IMR-90 (cell line): ENCODE results near the gene ABHD2. TPM values are rescaled to one million over a fixed set of nuclear protein-coding genes. Genes with fewer than 3 reads are reported as not detected.

Source experiments
- ATAC-seq: fragments of 200-7000 bp; cut with Tn5 transposase; 2 replicates; pipeline ENCODE4 v1.9.1; 2020; ENCODE audit warnings: low read depth, mild to moderate bottlenecking, moderate library complexity
- BruUV-seq: library from RNA; stranded (reverse); fragments of 400-500 nt; replicated peaks from 2 replicates; lab custom pipeline; 2021; lab: Mats Ljungman, UMichigan
- CTCF ChIA-PET: fragments of 300-600 bp; formaldehyde crosslinking; extraction: SDS; loops from one replicate; lab custom pipeline; 2021; ENCODE audit warnings: antibody characterized with exemption; lab: Yijun Ruan, JAX
- POLR2A ChIA-PET: fragments of 300-600 bp; sonication (Branson Sonifier 250); formaldehyde crosslinking; loops from one replicate; lab custom pipeline; 2022; ENCODE audit warnings: antibody characterized with exemption; ENCODE audit not compliant: unreplicated experiment; lab: Charles Lee
- DNase-seq: peaks from one replicate; pipeline ENCODE4 v3.0.0; 2013
- H2AFZ ChIP-seq: replicated peaks from 2 replicates; pipeline ENCODE3; 2013; ENCODE audit warnings: low read length, mild to moderate bottlenecking; ENCODE audit not compliant: poor library complexity
- H2AK5ac ChIP-seq: 2 replicates; pipeline ENCODE4 v1.6.1; 2013; ENCODE audit warnings: low read depth, low read length, inconsistent platforms
- H2AK9ac ChIP-seq: replicated peaks from 2 replicates; pipeline ENCODE3; 2013; ENCODE audit warnings: mild to moderate bottlenecking, low read depth, low read length, moderate library complexity; ENCODE audit not compliant: poor library complexity
- H2BK120ac ChIP-seq: 2 replicates; pipeline ENCODE4 v1.6.1; 2013; ENCODE audit warnings: low read depth, low read length, inconsistent platforms
- H2BK15ac ChIP-seq: 3 replicates; pipeline ENCODE4 v1.6.1; 2013; ENCODE audit warnings: low read depth, low read length, inconsistent platforms
- H2BK20ac ChIP-seq: 2 replicates; pipeline ENCODE4 v1.6.1; 2013; ENCODE audit warnings: low read depth, mild to moderate bottlenecking, inconsistent platforms, low read length, moderate library complexity
- H2BK5ac ChIP-seq: 2 replicates; pipeline ENCODE4 v1.6.1; 2013; ENCODE audit warnings: mild to moderate bottlenecking, low read depth, low read length, inconsistent platforms; ENCODE audit not compliant: poor library complexity, severe bottlenecking
- H3K14ac ChIP-seq: replicated peaks from 2 replicates; pipeline ENCODE4 v1.6.1; 2013; ENCODE audit warnings: low read depth, low read length, inconsistent platforms
- H3K18ac ChIP-seq: 2 replicates; pipeline ENCODE4 v1.6.1; 2013; ENCODE audit warnings: low read depth, low read length, control low read depth
- H3K23ac ChIP-seq: 2 replicates; pipeline ENCODE4 v1.6.1; 2013; ENCODE audit warnings: low read depth, low read length, inconsistent platforms
- H3K27ac ChIP-seq: 2 replicates; pipeline ENCODE4 v1.5.1; 2013; ENCODE audit warnings: mild to moderate bottlenecking, control low read depth, low read length; ENCODE audit not compliant: insufficient read depth
- H3K27me3 ChIP-seq: 2 replicates; pipeline ENCODE4 v1.6.1; 2013; ENCODE audit warnings: low read length; ENCODE audit not compliant: control insufficient read depth, insufficient read depth
- H3K36me3 ChIP-seq: 2 replicates; pipeline ENCODE4 v1.6.1; 2013; ENCODE audit warnings: low read length, mixed read lengths; ENCODE audit not compliant: control insufficient read depth, insufficient read depth
- H3K4ac ChIP-seq: 2 replicates; pipeline ENCODE4 v1.6.1; 2013; ENCODE audit warnings: low read depth, low read length, inconsistent platforms
- H3K4me1 ChIP-seq: 2 replicates; pipeline ENCODE4 v1.6.1; 2013; ENCODE audit warnings: low read length, mixed read lengths; ENCODE audit not compliant: control insufficient read depth, insufficient read depth
- H3K4me2 ChIP-seq: 2 replicates; pipeline ENCODE4 v1.6.1; 2013; ENCODE audit warnings: low read depth, mild to moderate bottlenecking, control low read depth, low read length, moderate library complexity
- H3K4me3 ChIP-seq: 2 replicates; pipeline ENCODE4 v1.5.1; 2013; ENCODE audit warnings: low read depth, mild to moderate bottlenecking, control low read depth, low read length, moderate library complexity; ENCODE audit not compliant: insufficient read depth
- H3K56ac ChIP-seq: 2 replicates; pipeline ENCODE4 v1.6.1; 2013; ENCODE audit warnings: low read length, inconsistent platforms; ENCODE audit not compliant: insufficient read depth; ENCODE audit errors: extremely low read depth
- H3K79me1 ChIP-seq, 2 experiments: 2 replicates each; pipeline ENCODE4 v1.6.1; 2013; ENCODE audit warnings: low read length in 2 of 2, inconsistent platforms in 1 of 2, low read depth in 1 of 2
- H3K9ac ChIP-seq: 2 replicates; pipeline ENCODE4 v1.6.1; 2013; ENCODE audit warnings: low read depth, low read length, control low read depth
- H3K9me1 ChIP-seq: 2 replicates; pipeline ENCODE4 v1.6.1; 2013; ENCODE audit warnings: low read length, inconsistent platforms; ENCODE audit not compliant: insufficient read depth
- H3K9me3 ChIP-seq: 2 replicates; pipeline ENCODE4 v1.6.1; 2013; ENCODE audit warnings: low read length; ENCODE audit not compliant: control insufficient read depth, insufficient read depth
- H4K20me1 ChIP-seq: 2 replicates; pipeline ENCODE4 v1.6.1; 2013; ENCODE audit warnings: low read length, inconsistent platforms; ENCODE audit not compliant: insufficient read depth
- H4K5ac ChIP-seq: 2 replicates; pipeline ENCODE4 v1.6.1; 2013; ENCODE audit warnings: mild to moderate bottlenecking, low read depth, low read length, control low read depth
- H4K8ac ChIP-seq, 2 experiments: 2 replicates each; pipeline ENCODE4 v1.6.1; 2013; ENCODE audit warnings: low read depth in 2 of 2, low read length in 2 of 2, control low read depth in 1 of 2, inconsistent platforms in 1 of 2
- H4K91ac ChIP-seq: 2 replicates; pipeline ENCODE4 v1.6.1; 2013; ENCODE audit warnings: low read depth, low read length, inconsistent platforms; ENCODE audit not compliant: insufficient read depth
- CEBPB ChIP-seq: IDR thresholded peaks from 2 replicates; pipeline ENCODE4 v1.6.1; 2012; ENCODE audit warnings: low read depth, low read length, improper control_type of control experiment
- CHD1 ChIP-seq: IDR thresholded peaks from 2 replicates; pipeline ENCODE4 v1.6.1; 2012; ENCODE audit warnings: low read depth, low read length, improper control_type of control experiment
- FOS ChIP-seq: fragments of 150-350 bp; IDR thresholded peaks from 2 replicates; pipeline ENCODE4 v1.6.1; 2016; ENCODE audit warnings: low read depth, low read length
- MAFK ChIP-seq: IDR thresholded peaks from 2 replicates; pipeline ENCODE4 v1.6.1; 2012; ENCODE audit warnings: low read depth, low read length, improper control_type of control experiment
- MAZ ChIP-seq: IDR thresholded peaks from 2 replicates; pipeline ENCODE4 v1.6.1; 2012; ENCODE audit warnings: low read depth, mild to moderate bottlenecking, low read length, improper control_type of control experiment, moderate library complexity, borderline replicate concordance
- MXI1 ChIP-seq: IDR thresholded peaks from 2 replicates; pipeline ENCODE4 v1.6.1; 2012; ENCODE audit warnings: low read depth, mild to moderate bottlenecking, low read length, moderate library complexity, borderline replicate concordance
- POLR2A ChIP-seq: IDR thresholded peaks from 2 replicates; pipeline ENCODE4 v1.6.1; 2012; ENCODE audit warnings: mild to moderate bottlenecking, low read depth, low read length
- RFX5 ChIP-seq: IDR thresholded peaks from 2 replicates; pipeline ENCODE4 v1.8.0; 2012; ENCODE audit warnings: low read depth, mild to moderate bottlenecking, low read length, moderate library complexity
- WGBS, 2 experiments: methylation state at CpG; one replicate each; pipeline versions ENCODE4 v1.1.5 to v1.1.7; 2013; ENCODE audit warnings: missing lambda C conversion rate in 2 of 2; ENCODE audit not compliant: insufficient read length in 1 of 2; ENCODE audit errors: extremely low coverage in 2 of 2; 5-methylcytosine and 5-hydroxymethylcytosine counted together
- dilution Hi-C: fragments of 300-500 bp; cut with HindIII; formaldehyde crosslinking; loops from one replicate; pipeline ENCODE4 v1.14.3; 2018; ENCODE audit warnings: low sequenced_read_pairs; ENCODE audit not compliant: unreplicated experiment
- in situ Hi-C: fragments of 300-500 bp; cut with MboI; formaldehyde crosslinking; loops from 3 replicates; pipeline ENCODE4 v1.14.3; 2019; ENCODE audit warnings: low sequenced_read_pairs, inconsistent platforms, mixed read lengths
- intact Hi-C: fragments of 100-400 bp; cut with micrococcal nuclease; formaldehyde crosslinking; loops from 2 replicates; pipeline ENCODE4 v1.10.0; 2022
- polyA plus RNA-seq, 3 experiments: library from polyadenylated mRNA; depleted of rRNA; stranded (reverse); fragments of >200 nt; gene quantifications; 2 replicates each; pipeline ENCODE4 v1.2.3, GENCODE V29; 2012; ENCODE audit warnings: low replicate concordance in 1 of 3
- total RNA-seq: library from RNA; depleted of rRNA; stranded (reverse); fragments of >200 nt; gene quantifications from 2 replicates; pipeline ENCODE4 v1.2.3, GENCODE V29; 2012
- TF ChIP-seq, protein P1 (sequence below): fragments of 150-350 bp; IDR thresholded peaks from 2 replicates; pipeline ENCODE4 v1.6.1; 2016; ENCODE audit warnings: low read depth, mild to moderate bottlenecking, low read length, moderate library complexity, borderline replicate concordance
- TF ChIP-seq, protein P2 (sequence below): fragments of 150-350 bp; IDR thresholded peaks from 2 replicates; pipeline ENCODE4 v1.6.1; 2017; ENCODE audit warnings: mild to moderate bottlenecking, antibody characterized with exemption, low read length, low read depth

The ABHD2 gene
- total and polyA plus RNA-seq, 2 of the 4 experiments (the other 2 are of a cell fraction) = 31.2 to 62.9 TPM

DNA sequence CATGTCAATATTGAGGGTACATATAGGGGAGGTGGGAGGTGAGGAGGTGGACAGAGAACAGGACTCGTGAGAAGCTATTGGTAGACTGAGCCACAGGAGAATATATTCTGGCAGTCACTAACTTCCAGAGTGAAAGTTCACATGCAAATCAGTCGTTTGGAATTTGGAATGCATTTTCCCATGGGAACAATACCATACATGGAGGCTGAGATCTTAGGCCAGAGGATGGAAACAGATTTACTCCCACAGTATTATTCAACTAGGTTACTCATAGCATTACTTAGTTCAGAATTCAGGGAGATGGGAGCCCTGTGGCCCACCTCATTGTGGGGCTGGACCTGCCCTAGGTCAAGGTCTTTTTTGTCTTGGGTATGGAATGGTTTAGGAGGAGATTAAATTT is 36.4 kb upstream of the ABHD2 start:
- no peak overlapping the region for H3K4me3 ChIP-seq
- peak overlapping the region; percentile 86 for H3K4ac ChIP-seq
- H3K56ac ChIP-seq = no peak overlapping the region
- peaks cover 8% of the 10 kb centered on the region for H3K4me1 ChIP-seq
- no TSS peak for BruUV-seq
- H4K20me1 ChIP-seq = no peaks in the 10 kb centered on the region
- H3K23ac ChIP-seq = peak overlapping the region; percentile 14; the same call in 1 of the 2 replicates
- H4K5ac ChIP-seq = peak overlapping the region; percentile 64
- H3K18ac ChIP-seq = peak overlapping the region; percentile 75; the same call in 1 of the 2 replicates
- in situ Hi-C loops = no loop called here
- no peaks in the 10 kb centered on the region for H3K27me3 ChIP-seq
- DNase-seq = peak; percentile 98
- H2BK15ac ChIP-seq = peak overlapping the region; percentile 53; the same call in 2 of the 3 replicates
- ATAC-seq = peak; percentile 90
- intact Hi-C loops = loop anchor here (10.0 kb wide), 1 partner anchor 253 kb away; no protein-coding TSS in a partner anchor
- peak overlapping the region; percentile 67 for H3K27ac ChIP-seq
- peaks cover 4% of the 10 kb centered on the region for H3K9me1 ChIP-seq
- no peak for TF ChIP-seq MAZ
- TF ChIP-seq, protein P1, sequence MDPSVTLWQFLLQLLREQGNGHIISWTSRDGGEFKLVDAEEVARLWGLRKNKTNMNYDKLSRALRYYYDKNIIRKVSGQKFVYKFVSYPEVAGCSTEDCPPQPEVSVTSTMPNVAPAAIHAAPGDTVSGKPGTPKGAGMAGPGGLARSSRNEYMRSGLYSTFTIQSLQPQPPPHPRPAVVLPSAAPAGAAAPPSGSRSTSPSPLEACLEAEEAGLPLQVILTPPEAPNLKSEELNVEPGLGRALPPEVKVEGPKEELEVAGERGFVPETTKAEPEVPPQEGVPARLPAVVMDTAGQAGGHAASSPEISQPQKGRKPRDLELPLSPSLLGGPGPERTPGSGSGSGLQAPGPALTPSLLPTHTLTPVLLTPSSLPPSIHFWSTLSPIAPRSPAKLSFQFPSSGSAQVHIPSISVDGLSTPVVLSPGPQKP = no peak
- no peak for TF ChIP-seq CHD1
- no peak for TF ChIP-seq MAFK
- peak; percentile 69; the same call in 1 of the 2 replicates for TF ChIP-seq POLR2A
- TF ChIP-seq MXI1 = no peak
- TF ChIP-seq, protein P2, sequence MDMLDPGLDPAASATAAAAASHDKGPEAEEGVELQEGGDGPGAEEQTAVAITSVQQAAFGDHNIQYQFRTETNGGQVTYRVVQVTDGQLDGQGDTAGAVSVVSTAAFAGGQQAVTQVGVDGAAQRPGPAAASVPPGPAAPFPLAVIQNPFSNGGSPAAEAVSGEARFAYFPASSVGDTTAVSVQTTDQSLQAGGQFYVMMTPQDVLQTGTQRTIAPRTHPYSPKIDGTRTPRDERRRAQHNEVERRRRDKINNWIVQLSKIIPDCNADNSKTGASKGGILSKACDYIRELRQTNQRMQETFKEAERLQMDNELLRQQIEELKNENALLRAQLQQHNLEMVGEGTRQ = no peak
- peak; percentile 52 for TF ChIP-seq FOS
- TF ChIP-seq RFX5 = no peak
- TF ChIP-seq CEBPB = no peak
- H2BK5ac ChIP-seq = peak overlapping the region; percentile 85
- CTCF ChIA-PET = no interaction called here
- H2AK5ac ChIP-seq = peak overlapping the region; percentile 71; the same call in 1 of the 2 replicates
- no peaks in the 10 kb centered on the region for H3K36me3 ChIP-seq
- H4K8ac ChIP-seq = peak overlapping the region; percentile 48 to 86
- peak overlapping the region; percentile 18 for H3K4me2 ChIP-seq
- H2AK9ac ChIP-seq = no peak overlapping the region
- no peaks in the 10 kb centered on the region for H3K79me1 ChIP-seq
- peak overlapping the region; percentile 79 for H3K14ac ChIP-seq
- H3K9me3 ChIP-seq = no peaks in the 10 kb centered on the region
- peak overlapping the region; percentile 72 for H4K91ac ChIP-seq
- H3K9ac ChIP-seq = no peak overlapping the region
- WGBS, 2 experiments = no CpG with 5 or more reads among the region's 2 CpGs
- dilution Hi-C loops = no loop called here
- peak overlapping the region; percentile 89 for H2BK20ac ChIP-seq
- POLR2A ChIA-PET = no interaction called here
- H2BK120ac ChIP-seq = peak overlapping the region; percentile 94
- H2AFZ ChIP-seq = no peak overlapping the region
